Loucy (cell line): ENCODE results near the gene STPG3.

ENCODE experiments used
- EZH2phosphoT487 ChIP-seq: fragments of 200-600 bp; IDR thresholded peaks from 2 replicates; pipeline ENCODE4 v1.6.1; 2018; ENCODE audit warnings: antibody characterized with exemption, mild to moderate bottlenecking, moderate library complexity, borderline replicate concordance
- TF ChIP-seq, protein P1 (sequence below): fragments of 200-600 bp; sonication (generic); conservative IDR thresholded peaks from 2 replicates; pipeline ENCODE4 v1.5.1; 2014; ENCODE audit warnings: mild to moderate bottlenecking, antibody characterized with exemption, low read length

DNA sequence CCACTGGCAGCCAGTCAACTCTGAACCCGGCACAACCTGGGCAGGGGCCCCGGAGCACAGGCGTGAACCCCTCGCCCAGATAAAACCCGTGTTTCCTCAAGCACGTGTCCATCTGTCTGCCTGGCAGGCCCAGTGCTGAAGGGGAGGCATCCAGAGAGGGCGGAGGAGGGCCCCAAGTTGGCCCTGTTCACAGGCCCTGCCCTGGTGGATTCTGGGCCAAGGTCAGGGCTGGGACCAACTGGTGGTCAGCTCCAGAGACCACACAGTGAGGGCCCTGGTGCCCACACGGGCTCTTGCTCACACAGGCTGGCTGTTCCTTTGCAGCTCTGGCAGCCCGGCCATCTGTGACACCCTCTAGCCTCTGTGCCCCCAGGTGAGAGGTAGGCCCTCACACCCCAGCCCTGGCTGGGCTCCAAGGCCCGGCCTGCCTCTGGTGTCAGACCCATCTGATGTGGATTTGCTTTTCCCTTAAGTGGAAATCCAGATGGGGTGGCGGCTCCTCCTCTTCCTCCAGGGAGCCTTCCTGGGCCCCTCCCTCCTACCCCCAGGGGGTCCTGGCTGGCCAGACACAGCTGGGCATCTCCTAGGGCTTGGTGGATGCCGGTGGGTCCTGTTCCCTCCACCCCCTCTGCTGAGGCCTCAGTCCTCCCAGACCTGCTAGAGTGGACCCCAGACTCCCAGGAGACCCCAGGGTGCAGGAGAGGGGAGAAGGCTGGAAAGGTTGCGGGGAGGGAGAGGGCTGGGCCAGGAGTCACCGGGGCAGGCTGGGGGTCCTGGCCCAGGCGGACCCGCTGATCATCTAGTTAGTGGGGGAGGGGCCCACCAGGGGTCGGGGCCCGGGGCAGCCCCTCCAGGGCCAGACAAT lies 525 bp upstream of the STPG3 start:
- TF ChIP-seq, protein P1, sequence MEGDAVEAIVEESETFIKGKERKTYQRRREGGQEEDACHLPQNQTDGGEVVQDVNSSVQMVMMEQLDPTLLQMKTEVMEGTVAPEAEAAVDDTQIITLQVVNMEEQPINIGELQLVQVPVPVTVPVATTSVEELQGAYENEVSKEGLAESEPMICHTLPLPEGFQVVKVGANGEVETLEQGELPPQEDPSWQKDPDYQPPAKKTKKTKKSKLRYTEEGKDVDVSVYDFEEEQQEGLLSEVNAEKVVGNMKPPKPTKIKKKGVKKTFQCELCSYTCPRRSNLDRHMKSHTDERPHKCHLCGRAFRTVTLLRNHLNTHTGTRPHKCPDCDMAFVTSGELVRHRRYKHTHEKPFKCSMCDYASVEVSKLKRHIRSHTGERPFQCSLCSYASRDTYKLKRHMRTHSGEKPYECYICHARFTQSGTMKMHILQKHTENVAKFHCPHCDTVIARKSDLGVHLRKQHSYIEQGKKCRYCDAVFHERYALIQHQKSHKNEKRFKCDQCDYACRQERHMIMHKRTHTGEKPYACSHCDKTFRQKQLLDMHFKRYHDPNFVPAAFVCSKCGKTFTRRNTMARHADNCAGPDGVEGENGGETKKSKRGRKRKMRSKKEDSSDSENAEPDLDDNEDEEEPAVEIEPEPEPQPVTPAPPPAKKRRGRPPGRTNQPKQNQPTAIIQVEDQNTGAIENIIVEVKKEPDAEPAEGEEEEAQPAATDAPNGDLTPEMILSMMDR = no peak
- no peak for TF ChIP-seq EZH2phosphoT487
